GM23338 (cell line): ENCODE results near the gene PAK1. TPM values are rescaled to one million over a fixed set of nuclear protein-coding genes. Genes with fewer than 3 reads are reported as not detected.
A peak's percentile ranks its signal among the peaks of the same experiment; 100 is the strongest.

ENCODE experiments used
- ATAC-seq: fragments of 200-7000 bp; cut with Tn5 transposase; 3 replicates; pipeline ENCODE4 v1.9.1; 2020
- DNase-seq: peaks from one replicate; pipeline ENCODE4 v3.0.0-alpha.2; 2015; ENCODE audit warnings: low spot score
- H2AFZ ChIP-seq: fragments of 200-600 bp; sonication (generic); 2 replicates; pipeline ENCODE4 v1.8.0; 2016; ENCODE audit warnings: antibody characterized with exemption, mild to moderate bottlenecking, moderate library complexity
- H3F3A ChIP-seq: fragments of 200-600 bp; sonication (generic); replicated peaks from 2 replicates; pipeline ENCODE4 v1.8.0; 2017; ENCODE audit warnings: antibody characterized with exemption, mixed run types, low read depth
- H3K27ac ChIP-seq: fragments of 200-600 bp; sonication (generic); 2 replicates; pipeline ENCODE4 v1.6.1; 2016; ENCODE audit warnings: low read depth
- H3K27me3 ChIP-seq: fragments of 200-600 bp; sonication (generic); 2 replicates; pipeline ENCODE4 v1.8.0; 2016; ENCODE audit warnings: mild to moderate bottlenecking, mixed run types, moderate library complexity; ENCODE audit not compliant: insufficient read depth
- H3K36me3 ChIP-seq: fragments of 200-600 bp; sonication (generic); 2 replicates; pipeline ENCODE4 v1.8.0; 2016; ENCODE audit warnings: mild to moderate bottlenecking; ENCODE audit not compliant: insufficient read depth
- H3K4me1 ChIP-seq: fragments of 200-600 bp; sonication (generic); 2 replicates; pipeline ENCODE4 v1.8.0; 2016; ENCODE audit warnings: mild to moderate bottlenecking, moderate library complexity; ENCODE audit not compliant: insufficient read depth
- H3K4me2 ChIP-seq: fragments of 200-600 bp; sonication (generic); 2 replicates; pipeline ENCODE4 v1.7.1; 2017; ENCODE audit warnings: mixed run types
- H3K4me3 ChIP-seq: fragments of 200-600 bp; sonication (generic); 2 replicates; pipeline ENCODE4 v1.6.1; 2016; ENCODE audit warnings: mixed run types
- H3K79me2 ChIP-seq: fragments of 200-600 bp; sonication (generic); replicated peaks from 2 replicates; pipeline ENCODE4 v1.8.0; 2017; ENCODE audit warnings: mild to moderate bottlenecking; ENCODE audit not compliant: insufficient read depth
- H3K9me2 ChIP-seq: fragments of 200-600 bp; sonication (generic); 2 replicates; pipeline ENCODE4 v1.8.0; 2017; ENCODE audit not compliant: insufficient read depth
- H4K20me1 ChIP-seq: fragments of 200-600 bp; sonication (generic); replicated peaks from 2 replicates; pipeline ENCODE4 v1.8.0; 2017; ENCODE audit warnings: mild to moderate bottlenecking; ENCODE audit not compliant: insufficient read depth
- H3K27ac Mint-ChIP-seq: 2 replicates; pipeline ENCODE4 v1.8.0; 2020; ENCODE audit warnings: inconsistent platforms, mild to moderate bottlenecking, moderate library complexity, mixed read lengths
- H3K27me3 Mint-ChIP-seq: 3 replicates; pipeline ENCODE4 v1.8.0; 2022; ENCODE audit warnings: low read depth, mild to moderate bottlenecking, moderate library complexity, mixed read lengths, inconsistent platforms; ENCODE audit not compliant: insufficient read depth, poor library complexity
- H3K36me3 Mint-ChIP-seq: 3 replicates; pipeline ENCODE4 v1.8.0; 2021; ENCODE audit warnings: low read depth, mild to moderate bottlenecking, inconsistent platforms, moderate library complexity, mixed read lengths
- H3K4me1 Mint-ChIP-seq: 3 replicates; pipeline ENCODE4 v1.8.0; 2020; ENCODE audit warnings: mild to moderate bottlenecking, inconsistent platforms, mixed read lengths
- H3K4me3 Mint-ChIP-seq: 3 replicates; pipeline ENCODE4 v1.8.0; 2021; ENCODE audit warnings: moderate library complexity, mild to moderate bottlenecking, inconsistent platforms, mixed read lengths
- H3K9me3 Mint-ChIP-seq: 3 replicates; pipeline ENCODE4 v1.8.0; 2020; ENCODE audit warnings: moderate library complexity, mild to moderate bottlenecking, inconsistent platforms, mixed read lengths
- CREB1 ChIP-seq: fragments of 250-450 bp; sonication (Bioruptor Pico); IDR thresholded peaks from 2 replicates; pipeline ENCODE4 v1.5.0; 2020; ENCODE audit warnings: low read depth, mild to moderate bottlenecking, moderate library complexity
- EZH2 ChIP-seq: fragments of 200-600 bp; sonication (generic); IDR thresholded peaks from one replicate; pipeline ENCODE4 v1.8.0; 2017; ENCODE audit warnings: antibody characterized with exemption, mild to moderate bottlenecking, low read depth; ENCODE audit not compliant: unreplicated experiment
- EZH2phosphoT487 ChIP-seq: fragments of 200-600 bp; sonication (generic); IDR thresholded peaks from one replicate; pipeline ENCODE4 v1.8.1; 2018; ENCODE audit warnings: antibody characterized with exemption; ENCODE audit not compliant: unreplicated experiment
- JUNB ChIP-seq: IDR thresholded peaks from one replicate; pipeline ENCODE4 v1.6.1; 2016; ENCODE audit warnings: antibody characterized with exemption; ENCODE audit not compliant: unreplicated experiment
- NANOG ChIP-seq: IDR thresholded peaks from 2 replicates; pipeline ENCODE4 v1.6.1; 2016; ENCODE audit warnings: antibody characterized with exemption, borderline replicate concordance
- POLR2AphosphoS5 ChIP-seq: IDR thresholded peaks from 2 replicates; pipeline ENCODE4 v1.6.1; 2016; ENCODE audit warnings: antibody characterized with exemption, low read depth
- REST ChIP-seq: IDR thresholded peaks from one replicate; pipeline ENCODE4 v1.6.1; 2018; ENCODE audit warnings: antibody characterized with exemption; ENCODE audit not compliant: unreplicated experiment
- STAT1 ChIP-seq: IDR thresholded peaks from one replicate; pipeline ENCODE4 v1.6.1; 2016; ENCODE audit warnings: antibody characterized with exemption; ENCODE audit not compliant: unreplicated experiment
- ZNF114 ChIP-seq: fragments of 250-450 bp; sonication (Bioruptor Pico); IDR thresholded peaks from 2 replicates; pipeline ENCODE4 v1.5.0; 2020; ENCODE audit warnings: mild to moderate bottlenecking, moderate library complexity
- ZNF331 ChIP-seq: fragments of 250-450 bp; sonication (Bioruptor Pico); IDR thresholded peaks from 2 replicates; pipeline ENCODE4 v1.5.0; 2020; ENCODE audit warnings: low read depth, mild to moderate bottlenecking, moderate library complexity
- polyA plus RNA-seq: library from polyadenylated mRNA; unstranded; fragments of >200 nt; fragmentation: Nextera tagmentation; extraction: Ambion mirVana; gene quantifications from 2 replicates; pipeline ENCODE4 v1.2.1, GENCODE V29; 2016
- total RNA-seq: library from RNA; depleted of rRNA; stranded (reverse); fragments of >200 nt; shearing (Covaris generic); gene quantifications from 2 replicates; pipeline ENCODE4 v1.2.3, GENCODE V29; 2014
- TF ChIP-seq, protein P1 (sequence below): IDR thresholded peaks from 2 replicates; pipeline ENCODE4 v1.6.1; 2016; ENCODE audit warnings: antibody characterized with exemption
- TF ChIP-seq, protein P2 (sequence below), 2 experiments: fragments of 200-600 bp in 1 of 2; sonication (generic) in 1 of 2; conservative IDR thresholded peaks; 2 replicates each; pipeline versions ENCODE4 v1.5.1 to v1.6.1; 2016 to 2017; ENCODE audit warnings: antibody characterized with exemption in 2 of 2, low read depth in 2 of 2, mild to moderate bottlenecking in 2 of 2, moderate library complexity in 1 of 2

PAK1 gene
- total and polyA plus RNA-seq, 2 experiments from 2014 or later, result 102 to 175 TPM

GRCh38 chr11:77515483-77515882, 41.6 kb upstream of the PAK1 start:
- Histone ChIP-seq H4K20me1 (no peaks in the 10 kb centered on the region), H3K4me3 (no peak overlapping the region), H3K4me1 (peaks cover 39% of the 10 kb centered on the region), H3K36me3 (no peaks in the 10 kb centered on the region), H3K4me2 (0 out of 2 replicates have a peak overlapping the region, but pooled peaks have one; percentile 31), H3K27ac (0 out of 2 replicates have a peak overlapping the region, but pooled peaks have one; percentile 43), H3F3A (no peaks in the 10 kb centered on the region; the same call in 1 of the 2 replicates), H3K9me2 (no peaks in the 10 kb centered on the region), H3K27me3 (no peaks in the 10 kb centered on the region), H3K79me2 (no peaks in the 10 kb centered on the region), H2AFZ (peak overlapping the region; percentile 80; the same call in 1 of the 2 replicates)
- peaks cover 2% of the 10 kb centered on the region for H3K27me3 Mint-ChIP-seq
- ATAC-seq (no peak), DNase-seq (no peak)
- no peak overlapping the region for H3K4me3 Mint-ChIP-seq
- H3K4me1 Mint-ChIP-seq, result peaks cover 32% of the 10 kb centered on the region
- H3K36me3 Mint-ChIP-seq, result no peaks in the 10 kb centered on the region
- H3K9me3 Mint-ChIP-seq, result no peaks in the 10 kb centered on the region
- H3K27ac Mint-ChIP-seq, result no peak overlapping the region
- TF ChIP-seq REST (no peak), ZNF331 (CRISPR knock-in tag) (no peak)

DNA sequence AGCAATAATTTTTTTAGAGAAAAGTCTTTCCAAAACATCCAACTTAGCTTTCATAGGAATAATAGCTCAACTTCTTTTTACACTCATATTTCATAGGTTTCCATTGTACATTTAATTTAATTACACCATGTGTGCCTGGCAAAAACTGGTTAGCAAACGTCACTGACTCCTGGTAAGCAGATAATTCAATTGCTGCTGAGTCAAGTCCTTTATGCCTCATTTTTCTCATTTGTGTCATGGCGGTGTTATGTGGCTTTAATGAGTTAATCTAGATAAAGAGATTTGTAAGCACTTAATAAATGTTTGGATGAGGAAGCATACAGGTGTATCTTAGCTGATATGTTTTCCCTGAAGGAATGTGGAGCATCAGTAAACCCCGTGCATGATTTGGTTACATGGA, 41.2 kb upstream of the PAK1 start:
- Histone ChIP-seq H3K79me2 (no peaks in the 10 kb centered on the region), H3K36me3 (no peaks in the 10 kb centered on the region), H3K4me3 (no peak overlapping the region), H3K4me2 (0 out of 2 replicates have a peak overlapping the region, but pooled peaks have one; percentile 31), H3F3A (no peaks in the 10 kb centered on the region; the same call in 1 of the 2 replicates), H3K4me1 (peaks cover 39% of the 10 kb centered on the region), H3K27me3 (no peaks in the 10 kb centered on the region), H4K20me1 (no peaks in the 10 kb centered on the region), H2AFZ (peak overlapping the region; percentile 80; the same call in 1 of the 2 replicates), H3K27ac (0 out of 2 replicates have a peak overlapping the region, but pooled peaks have one; percentile 43), H3K9me2 (no peaks in the 10 kb centered on the region)
- DNase-seq (no peak), ATAC-seq (no peak)
- no peaks in the 10 kb centered on the region for H3K36me3 Mint-ChIP-seq
- no peak overlapping the region for H3K27ac Mint-ChIP-seq
- peaks cover 30% of the 10 kb centered on the region for H3K4me1 Mint-ChIP-seq
- no peak overlapping the region for H3K4me3 Mint-ChIP-seq
- H3K27me3 Mint-ChIP-seq, result peaks cover 2% of the 10 kb centered on the region
- no peaks in the 10 kb centered on the region for H3K9me3 Mint-ChIP-seq
- TF ChIP-seq JUNB, result no peak
- no peak for TF ChIP-seq REST
- no peak for TF ChIP-seq STAT1
- TF ChIP-seq, protein P1, sequence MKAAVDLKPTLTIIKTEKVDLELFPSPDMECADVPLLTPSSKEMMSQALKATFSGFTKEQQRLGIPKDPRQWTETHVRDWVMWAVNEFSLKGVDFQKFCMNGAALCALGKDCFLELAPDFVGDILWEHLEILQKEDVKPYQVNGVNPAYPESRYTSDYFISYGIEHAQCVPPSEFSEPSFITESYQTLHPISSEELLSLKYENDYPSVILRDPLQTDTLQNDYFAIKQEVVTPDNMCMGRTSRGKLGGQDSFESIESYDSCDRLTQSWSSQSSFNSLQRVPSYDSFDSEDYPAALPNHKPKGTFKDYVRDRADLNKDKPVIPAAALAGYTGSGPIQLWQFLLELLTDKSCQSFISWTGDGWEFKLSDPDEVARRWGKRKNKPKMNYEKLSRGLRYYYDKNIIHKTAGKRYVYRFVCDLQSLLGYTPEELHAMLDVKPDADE, result no peak
- no peak for TF ChIP-seq CREB1 (CRISPR knock-in tag)
- TF ChIP-seq EZH2phosphoT487, result no peak
- TF ChIP-seq ZNF114 (CRISPR knock-in tag), result no peak
- TF ChIP-seq POLR2AphosphoS5, result no peak
- no peak for TF ChIP-seq ZNF331 (CRISPR knock-in tag)
- TF ChIP-seq NANOG, result no peak
- TF ChIP-seq EZH2, result no peak
- TF ChIP-seq, protein P2, sequence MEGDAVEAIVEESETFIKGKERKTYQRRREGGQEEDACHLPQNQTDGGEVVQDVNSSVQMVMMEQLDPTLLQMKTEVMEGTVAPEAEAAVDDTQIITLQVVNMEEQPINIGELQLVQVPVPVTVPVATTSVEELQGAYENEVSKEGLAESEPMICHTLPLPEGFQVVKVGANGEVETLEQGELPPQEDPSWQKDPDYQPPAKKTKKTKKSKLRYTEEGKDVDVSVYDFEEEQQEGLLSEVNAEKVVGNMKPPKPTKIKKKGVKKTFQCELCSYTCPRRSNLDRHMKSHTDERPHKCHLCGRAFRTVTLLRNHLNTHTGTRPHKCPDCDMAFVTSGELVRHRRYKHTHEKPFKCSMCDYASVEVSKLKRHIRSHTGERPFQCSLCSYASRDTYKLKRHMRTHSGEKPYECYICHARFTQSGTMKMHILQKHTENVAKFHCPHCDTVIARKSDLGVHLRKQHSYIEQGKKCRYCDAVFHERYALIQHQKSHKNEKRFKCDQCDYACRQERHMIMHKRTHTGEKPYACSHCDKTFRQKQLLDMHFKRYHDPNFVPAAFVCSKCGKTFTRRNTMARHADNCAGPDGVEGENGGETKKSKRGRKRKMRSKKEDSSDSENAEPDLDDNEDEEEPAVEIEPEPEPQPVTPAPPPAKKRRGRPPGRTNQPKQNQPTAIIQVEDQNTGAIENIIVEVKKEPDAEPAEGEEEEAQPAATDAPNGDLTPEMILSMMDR (conservative IDR thresholded peaks at IDR 0.05; ENCODE audit: low read depth in 2 of 2), result no peak
